Measurements from ENCODE around the gene FMR1.

Gene FMR1

DNA sequence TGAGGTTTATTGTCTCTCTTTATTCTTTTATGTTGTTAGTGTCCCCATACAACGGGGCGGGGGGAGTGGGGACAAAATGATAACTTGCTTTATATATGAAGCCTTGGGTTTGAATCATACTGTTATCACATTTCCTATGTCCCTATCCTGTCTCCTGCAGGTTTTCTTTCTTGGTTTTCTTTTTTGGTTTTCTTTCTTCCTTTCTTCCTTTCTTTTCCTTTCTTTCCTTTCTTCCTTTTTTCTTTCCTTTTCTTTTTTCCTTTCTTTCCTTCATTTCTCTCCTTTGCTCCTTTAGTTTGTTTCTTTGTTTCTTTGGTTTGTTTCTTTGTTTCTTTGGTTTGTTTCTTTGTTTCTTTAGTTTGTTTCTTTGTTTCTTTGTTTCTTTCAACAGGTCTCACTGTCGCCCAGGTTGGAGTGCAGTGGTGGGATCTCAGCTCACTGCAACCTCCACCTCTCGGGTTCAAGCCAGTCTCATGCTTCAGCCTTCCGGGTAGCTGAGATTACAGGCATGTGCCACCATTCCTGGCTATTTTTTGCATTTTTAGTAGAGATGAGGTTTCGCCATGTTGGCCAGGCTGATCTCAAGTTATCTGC is 4.8 kb downstream of the FMR1 start:
- no peak for DNase-seq (ENCODE audit: low read depth)

DNA sequence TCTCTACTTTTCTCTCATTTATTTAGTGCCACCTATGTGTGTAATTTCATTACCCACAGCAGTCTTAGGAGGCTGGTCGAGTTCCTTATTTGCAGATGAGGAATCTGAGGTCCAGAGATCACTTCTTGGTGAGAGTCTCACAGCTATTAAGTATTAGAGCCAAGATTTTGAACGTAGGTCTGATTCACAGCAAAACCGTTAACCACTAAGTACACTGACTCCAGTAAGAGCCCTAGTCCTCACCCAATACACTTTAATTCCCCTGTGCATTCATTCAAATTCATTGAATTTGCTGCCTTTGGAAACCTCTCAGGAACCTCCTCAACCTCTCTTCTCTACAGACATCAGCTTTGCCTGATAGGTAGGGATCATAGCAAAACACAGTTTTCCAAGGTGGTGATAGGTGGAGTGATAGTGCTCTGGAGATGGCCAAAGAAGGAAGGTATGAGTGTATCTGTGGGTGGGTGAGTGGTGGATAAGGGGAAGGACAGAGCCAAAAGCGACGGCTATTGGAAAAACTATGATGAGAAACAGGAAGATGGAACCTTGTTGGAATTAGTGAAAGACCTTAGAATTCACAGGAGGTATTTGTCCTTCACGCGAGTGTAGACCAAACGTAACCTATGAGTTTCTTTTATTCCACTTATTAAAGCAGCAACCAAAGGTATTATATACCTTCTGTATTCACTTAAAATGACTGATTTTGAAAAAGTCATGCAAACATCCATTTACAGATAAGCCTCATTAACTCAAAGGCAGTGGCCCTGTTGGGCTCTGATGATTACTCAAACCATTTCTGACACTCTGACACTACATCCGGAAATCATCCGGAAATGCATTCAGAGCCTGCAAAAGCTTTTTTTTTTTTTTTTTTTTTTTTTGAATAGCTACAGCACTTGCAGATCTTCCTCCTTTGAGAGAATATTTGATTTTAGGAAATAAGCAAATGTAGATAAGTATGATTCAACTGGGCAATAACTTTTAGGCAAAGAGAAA is 6.3 kb downstream of the FMR1 start:
- DNase-seq (ENCODE audit: low read depth) = no peak

DNA sequence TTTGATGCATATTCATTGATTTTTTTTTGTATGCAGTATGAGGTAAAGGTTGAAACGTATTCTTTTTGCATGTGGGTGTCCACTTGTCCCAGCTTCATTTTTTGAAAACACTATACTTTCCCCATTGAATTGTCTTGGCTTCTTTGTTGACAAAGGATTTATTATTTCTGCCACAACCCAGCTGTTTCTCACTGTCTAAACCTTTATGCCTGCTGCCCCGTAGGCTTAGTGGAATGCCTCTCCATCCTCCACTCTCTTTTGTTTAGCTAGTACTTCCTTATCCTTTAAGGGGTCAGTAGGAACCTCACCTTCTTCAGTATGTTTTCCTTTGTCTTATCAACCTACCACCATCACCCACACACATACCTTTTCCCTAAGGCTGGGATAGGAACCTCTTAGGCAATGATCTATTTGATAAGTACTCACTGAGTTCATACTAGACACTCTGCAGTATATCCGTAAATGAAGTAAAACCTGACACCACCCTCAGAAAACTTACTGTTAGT is 8.5 kb downstream of the FMR1 start:
- no peak for DNase-seq (ENCODE audit: low read depth)

DNA sequence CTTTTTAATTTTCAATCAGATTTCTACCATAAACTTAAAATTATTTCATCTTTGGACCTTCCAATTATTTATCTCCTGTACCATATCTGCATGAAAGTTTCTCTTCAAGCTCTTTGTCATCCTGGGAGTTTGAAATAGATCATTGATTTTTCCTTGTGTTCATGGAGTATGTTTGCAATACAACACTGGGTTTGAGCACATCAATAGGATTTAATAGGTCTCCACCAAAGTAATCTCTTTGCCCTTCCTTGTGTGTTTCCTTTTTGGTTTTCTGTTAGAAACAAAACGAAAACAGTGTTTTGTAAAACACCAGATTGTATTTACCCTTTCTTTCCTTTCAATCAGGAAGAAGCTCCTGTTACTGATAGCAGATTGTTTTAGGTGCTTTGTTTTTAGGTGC is 11.9 kb downstream of the FMR1 start:
- no peak for DNase-seq (ENCODE audit: low read depth)

DNA sequence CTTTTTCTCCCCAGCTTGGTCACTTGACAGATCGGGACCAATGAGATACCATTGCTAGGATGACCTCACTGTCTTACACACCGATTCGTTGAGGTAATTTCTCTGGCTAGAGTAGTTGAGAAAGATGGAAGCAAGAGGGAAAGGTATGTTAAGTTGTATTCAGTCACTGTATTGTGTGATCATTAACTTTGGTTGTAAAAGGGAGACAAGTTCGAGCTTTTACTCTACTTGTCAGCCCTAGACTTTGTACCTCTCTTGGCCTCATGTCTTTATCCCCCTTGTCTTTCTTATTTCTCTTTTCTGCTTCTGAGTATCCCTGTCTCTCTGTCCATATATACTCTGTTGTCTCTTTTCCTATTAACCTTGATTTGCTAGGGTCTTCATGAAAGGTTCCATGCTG is 15.5 kb downstream of the FMR1 start:
- DNase-seq (ENCODE audit: low read depth) = no peak

DNA sequence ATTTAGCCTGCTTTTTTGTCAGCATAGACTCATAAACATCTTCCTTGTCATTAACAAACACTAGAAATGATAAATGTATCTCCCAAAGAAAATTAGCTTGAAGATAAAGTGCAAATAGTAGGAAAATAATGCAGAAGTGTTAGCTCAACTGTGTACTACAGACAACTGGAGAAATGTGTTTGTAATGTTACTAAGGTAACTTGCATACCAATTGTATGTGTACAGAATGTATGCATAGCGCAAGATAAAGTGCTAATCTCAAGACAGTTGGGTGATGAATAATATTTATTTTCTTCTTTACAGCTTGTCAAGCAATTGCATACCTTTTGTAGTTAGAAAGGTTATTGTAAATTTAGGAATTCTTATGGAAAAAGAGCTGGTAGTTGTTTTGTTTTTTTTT is 22.1 kb downstream of the FMR1 start:
- no peak for DNase-seq (ENCODE audit: low read depth)

DNA sequence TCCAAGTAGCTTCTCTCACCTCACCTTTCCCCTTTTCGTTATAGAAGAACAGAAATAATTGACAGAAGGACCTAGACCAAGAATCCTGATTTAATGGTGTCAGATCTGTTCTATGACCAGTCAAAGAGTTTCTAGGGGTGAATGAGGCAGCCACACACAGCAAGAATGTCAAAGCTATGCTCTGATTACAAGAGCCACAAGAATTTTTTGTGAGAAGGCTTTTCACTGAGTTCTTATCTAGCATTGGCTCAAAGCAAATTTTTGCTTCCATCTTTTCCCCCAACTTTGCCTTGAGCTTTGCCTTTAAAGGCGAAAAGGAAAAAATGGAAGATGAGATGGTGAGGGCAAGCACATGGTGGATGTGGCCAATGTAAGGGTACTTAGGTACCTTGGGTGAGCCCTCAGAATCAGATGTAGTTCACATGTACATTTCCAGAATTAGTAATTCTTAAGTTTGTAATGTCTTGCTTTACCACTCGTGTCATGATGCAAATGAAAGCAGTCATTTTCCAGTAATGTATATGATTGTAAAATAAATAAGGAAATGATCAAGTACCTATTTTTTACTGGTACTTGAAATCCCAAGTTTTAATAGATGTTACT is 23.5 kb downstream of the FMR1 start:
- no peak for DNase-seq (ENCODE audit: low read depth)

DNA sequence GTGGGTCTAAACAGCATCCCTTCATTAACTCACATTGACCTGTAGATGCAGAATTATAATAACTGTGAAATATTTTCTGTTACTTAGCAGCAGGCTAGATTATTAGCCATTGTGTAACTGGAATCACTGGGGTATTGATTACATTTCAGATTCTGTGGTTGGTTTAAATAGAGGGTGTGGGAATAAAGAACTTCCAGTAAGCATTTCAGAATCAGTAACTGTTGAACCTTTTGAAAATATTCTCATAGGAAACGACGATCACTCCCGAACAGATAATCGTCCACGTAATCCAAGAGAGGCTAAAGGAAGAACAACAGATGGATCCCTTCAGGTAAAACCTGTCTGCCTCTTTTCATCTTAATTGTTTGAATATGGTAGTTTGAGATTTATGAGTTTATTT is 33.6 kb downstream of the FMR1 start:
- DNase-seq (ENCODE audit: low read depth) = no peak

DNA sequence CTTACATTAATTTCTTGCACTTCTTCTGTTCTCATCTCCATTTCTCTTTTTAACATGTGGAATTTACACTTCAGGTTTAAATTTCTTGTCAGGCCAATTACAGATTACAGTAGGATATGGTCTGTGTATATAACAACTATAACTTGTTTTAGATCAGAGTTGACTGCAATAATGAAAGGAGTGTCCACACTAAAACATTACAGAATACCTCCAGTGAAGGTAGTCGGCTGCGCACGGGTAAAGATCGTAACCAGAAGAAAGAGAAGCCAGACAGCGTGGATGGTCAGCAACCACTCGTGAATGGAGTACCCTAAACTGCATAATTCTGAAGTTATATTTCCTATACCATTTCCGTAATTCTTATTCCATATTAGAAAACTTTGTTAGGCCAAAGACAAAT is 36.8 kb downstream of the FMR1 start:
- no peak for DNase-seq (ENCODE audit: low read depth)

DNA sequence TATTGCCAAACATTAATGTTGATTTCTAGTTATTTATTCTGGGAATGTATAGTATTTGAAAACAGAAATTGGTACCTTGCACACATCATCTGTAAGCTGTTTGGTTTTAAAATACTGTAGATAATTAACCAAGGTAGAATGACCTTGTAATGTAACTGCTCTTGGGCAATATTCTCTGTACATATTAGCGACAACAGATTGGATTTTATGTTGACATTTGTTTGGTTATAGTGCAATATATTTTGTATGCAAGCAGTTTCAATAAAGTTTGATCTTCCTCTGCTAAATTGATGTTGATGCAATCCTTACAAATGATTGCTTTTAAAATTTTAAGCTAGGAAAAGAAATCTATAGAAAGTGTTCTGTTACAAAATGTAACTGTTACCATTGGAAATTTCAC is 38.6 kb downstream of the FMR1 start:
- no peak for DNase-seq (ENCODE audit: low read depth)

DNA sequence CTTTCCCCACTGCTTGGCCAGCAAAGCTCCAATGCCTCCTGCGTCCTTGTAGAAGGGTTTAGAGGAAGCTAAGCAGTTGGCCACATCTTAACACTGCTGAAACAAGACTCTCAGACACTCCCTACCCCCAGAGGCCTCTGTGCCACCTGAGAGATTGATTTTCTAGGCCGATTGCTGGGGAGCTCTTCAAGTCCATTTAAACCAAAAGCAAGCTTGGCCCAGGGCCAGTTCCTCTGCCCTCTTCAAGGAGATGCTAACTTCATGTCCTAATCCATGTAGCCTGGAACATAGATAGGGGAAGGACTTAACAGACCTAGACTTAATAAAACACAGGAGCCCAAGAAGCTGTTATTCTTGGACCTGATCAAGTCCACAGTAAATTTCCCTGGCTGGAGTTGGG is 42.3 kb downstream of the FMR1 start:
- DNase-seq (ENCODE audit: low read depth) = no peak

DNA sequence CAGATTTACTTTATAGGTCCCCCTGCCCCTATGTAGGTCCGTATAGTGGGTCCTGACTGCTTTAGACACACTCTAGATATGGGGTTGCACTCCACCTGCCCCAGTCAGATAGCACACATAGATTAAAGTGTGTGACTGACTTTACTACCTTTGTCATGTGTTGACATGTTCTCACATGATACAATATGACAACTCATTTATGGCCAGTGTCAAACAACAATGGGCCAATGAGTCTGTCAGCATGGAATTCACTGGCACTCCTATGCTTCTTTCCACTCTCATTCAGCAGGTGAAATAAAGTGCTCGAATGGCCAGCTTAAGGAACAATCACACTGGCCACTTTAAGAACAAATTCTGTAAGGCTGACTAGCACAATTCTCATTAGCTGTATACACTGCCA is 45.6 kb downstream of the FMR1 start:
- no peak for DNase-seq (ENCODE audit: low read depth)

DNA sequence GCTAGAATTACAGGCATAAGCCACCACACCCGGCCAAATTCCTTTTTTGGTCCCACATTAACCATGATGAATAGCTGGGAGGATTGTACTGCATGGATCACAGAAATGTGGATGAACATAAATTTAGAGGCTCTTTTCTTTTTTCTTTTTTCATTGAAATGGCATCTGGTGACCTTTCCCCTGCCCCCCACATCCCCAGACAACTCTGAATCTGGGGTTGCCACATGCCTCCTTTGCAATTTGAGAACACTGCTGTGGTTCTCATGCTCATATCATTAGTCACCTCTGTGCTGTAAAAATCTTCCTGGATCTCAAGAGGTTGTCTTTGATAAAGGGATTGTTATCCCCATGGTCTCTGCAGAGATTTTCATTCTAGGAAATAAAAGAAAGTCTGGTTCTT is 46.6 kb downstream of the FMR1 start:
- no peak for DNase-seq (ENCODE audit: low read depth)

DNA sequence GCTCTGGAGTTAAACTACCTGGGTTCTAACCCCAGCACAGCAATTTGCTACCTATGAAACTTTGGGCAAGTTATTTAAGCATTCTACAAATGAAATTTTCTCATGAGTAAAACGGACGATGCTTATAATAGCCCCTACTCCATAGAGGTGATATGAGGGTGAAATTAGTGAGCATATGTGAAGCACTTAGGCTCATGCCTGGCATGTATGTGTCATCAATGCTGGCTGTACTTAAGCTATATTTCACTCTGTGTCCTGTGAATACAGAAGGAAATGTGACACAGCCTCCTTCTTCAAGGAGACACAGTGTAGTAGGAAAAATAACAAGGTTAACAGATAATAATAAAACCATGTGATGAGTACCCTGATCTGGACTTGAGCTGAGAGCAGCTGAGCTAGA is 49.0 kb downstream of the FMR1 start:
- no peak for DNase-seq (ENCODE audit: low read depth)

DNA sequence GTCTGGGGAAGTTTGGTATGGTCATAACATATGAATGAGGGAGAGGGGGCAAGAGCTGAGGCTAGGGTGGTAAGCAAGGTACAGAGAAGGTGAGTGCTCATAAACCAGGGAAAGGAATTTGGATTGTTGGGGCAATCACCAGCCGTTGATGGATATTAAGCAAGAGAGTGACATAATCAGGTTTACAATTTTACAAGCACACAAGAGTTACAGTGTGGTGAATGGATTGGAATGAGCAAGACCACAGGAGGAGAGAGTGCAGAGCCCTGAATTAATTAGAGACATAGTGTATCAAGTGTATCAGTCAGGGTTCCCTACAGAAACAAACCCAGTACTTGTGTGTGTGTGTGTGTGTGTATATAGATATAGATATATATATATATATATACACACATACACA is 50.8 kb downstream of the FMR1 start:
- DNase-seq (ENCODE audit: low read depth) = no peak

DNA sequence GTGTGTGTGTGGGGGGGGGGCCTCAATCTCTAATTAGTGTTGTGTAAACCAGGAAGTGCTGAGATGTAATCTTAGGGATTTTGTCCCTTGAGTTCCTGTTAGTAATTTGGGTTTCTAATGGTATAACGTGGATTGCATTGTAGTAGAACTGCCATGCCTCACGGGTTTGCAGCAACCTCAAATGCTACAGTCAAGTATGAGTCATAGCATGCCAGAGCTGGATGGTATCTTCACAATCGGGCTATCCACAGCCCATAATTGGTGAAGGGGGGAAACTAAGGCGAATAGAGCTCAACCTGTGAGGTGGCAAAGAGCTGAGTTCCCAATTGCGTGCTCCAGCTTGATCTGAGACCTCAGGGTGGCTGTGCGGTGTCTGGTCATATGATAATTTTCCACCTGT is 67.2 kb downstream of the FMR1 start:
- no peak for DNase-seq (ENCODE audit: low read depth)

DNA sequence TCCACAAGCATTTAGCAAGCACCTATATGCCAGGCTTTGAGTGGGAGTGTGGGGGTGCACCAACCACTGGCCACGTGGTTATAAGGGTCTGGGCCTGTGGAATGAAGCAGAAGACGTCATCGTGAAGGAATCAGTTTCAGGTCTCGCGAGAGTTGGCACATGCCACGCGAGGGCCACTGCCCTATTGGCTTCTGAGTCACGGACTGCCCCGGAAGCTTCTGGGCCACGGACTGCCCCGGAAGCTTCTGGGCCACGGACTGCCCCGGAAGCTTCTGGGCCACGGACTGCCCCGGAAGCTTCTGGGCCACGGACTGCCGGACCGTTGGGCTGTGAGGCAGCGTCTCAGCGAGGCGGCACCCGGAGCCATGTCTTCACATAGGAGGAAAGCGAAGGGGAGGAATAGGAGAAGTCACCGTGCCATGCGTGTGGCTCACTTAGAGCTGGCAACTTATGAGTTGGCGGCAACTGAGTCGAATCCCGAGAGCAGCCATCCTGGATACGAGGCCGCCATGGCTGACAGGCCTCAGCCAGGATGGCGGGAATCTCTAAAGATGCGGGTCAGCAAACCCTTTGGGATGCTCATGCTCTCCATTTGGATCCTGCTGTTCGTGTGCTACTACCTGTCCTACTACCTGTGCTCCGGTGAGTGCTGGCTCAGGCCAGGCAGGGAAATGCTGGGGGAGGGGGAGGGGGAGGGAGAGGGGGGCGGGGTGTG is 69.5 kb downstream of the FMR1 start, which contains the start of gene FMR1NB:
TSS of gene FMR1NB (plus strand) at position 300 of the 715 bp plus-strand sequence. CDS start at position 366, 66 bp downstream.
- DNase-seq (ENCODE audit: low read depth) = no peak

All from activated T-helper 9 cell treated with anti-CD3 and anti-CD28 coated beads, Interleukin-2, amount 50 U/mL, for 16 hours (primary cell).